IMR-90 (cell line): ENCODE measurements around the gene HOXB6. TPM values are rescaled to one million over a fixed set of nuclear protein-coding genes. Genes with fewer than 3 reads are reported as not detected.

Experiments used
- ATAC-seq: fragments of 200-7000 bp; cut with Tn5 transposase; 2 replicates; pipeline ENCODE4 v1.9.1; 2020; ENCODE audit warnings: low read depth, mild to moderate bottlenecking, moderate library complexity
- BruUV-seq: library from RNA; stranded (reverse); fragments of 400-500 nt; replicated peaks from 2 replicates; lab custom pipeline; 2021; lab: Mats Ljungman, UMichigan
- CTCF ChIA-PET: fragments of 300-600 bp; formaldehyde crosslinking; extraction: SDS; loops from one replicate; lab custom pipeline; 2021; ENCODE audit warnings: antibody characterized with exemption; lab: Yijun Ruan, JAX
- POLR2A ChIA-PET: fragments of 300-600 bp; sonication (Branson Sonifier 250); formaldehyde crosslinking; loops from one replicate; lab custom pipeline; 2022; ENCODE audit warnings: antibody characterized with exemption; ENCODE audit not compliant: unreplicated experiment; lab: Charles Lee
- DNase-seq: peaks from one replicate; pipeline ENCODE4 v3.0.0; 2013
- H2AFZ ChIP-seq: replicated peaks from 2 replicates; pipeline ENCODE3; 2013; ENCODE audit warnings: low read length, mild to moderate bottlenecking; ENCODE audit not compliant: poor library complexity
- H2AK5ac ChIP-seq: 2 replicates; pipeline ENCODE4 v1.6.1; 2013; ENCODE audit warnings: low read depth, low read length, inconsistent platforms
- H2AK9ac ChIP-seq: replicated peaks from 2 replicates; pipeline ENCODE3; 2013; ENCODE audit warnings: mild to moderate bottlenecking, low read depth, low read length, moderate library complexity; ENCODE audit not compliant: poor library complexity
- H2BK120ac ChIP-seq: 2 replicates; pipeline ENCODE4 v1.6.1; 2013; ENCODE audit warnings: low read depth, low read length, inconsistent platforms
- H2BK15ac ChIP-seq: 3 replicates; pipeline ENCODE4 v1.6.1; 2013; ENCODE audit warnings: low read depth, low read length, inconsistent platforms
- H2BK20ac ChIP-seq: 2 replicates; pipeline ENCODE4 v1.6.1; 2013; ENCODE audit warnings: low read depth, mild to moderate bottlenecking, inconsistent platforms, low read length, moderate library complexity
- H2BK5ac ChIP-seq: 2 replicates; pipeline ENCODE4 v1.6.1; 2013; ENCODE audit warnings: mild to moderate bottlenecking, low read depth, low read length, inconsistent platforms; ENCODE audit not compliant: poor library complexity, severe bottlenecking
- H3K14ac ChIP-seq: replicated peaks from 2 replicates; pipeline ENCODE4 v1.6.1; 2013; ENCODE audit warnings: low read depth, low read length, inconsistent platforms
- H3K18ac ChIP-seq: 2 replicates; pipeline ENCODE4 v1.6.1; 2013; ENCODE audit warnings: low read depth, low read length, control low read depth
- H3K23ac ChIP-seq: 2 replicates; pipeline ENCODE4 v1.6.1; 2013; ENCODE audit warnings: low read depth, low read length, inconsistent platforms
- H3K27ac ChIP-seq: 2 replicates; pipeline ENCODE4 v1.5.1; 2013; ENCODE audit warnings: mild to moderate bottlenecking, control low read depth, low read length; ENCODE audit not compliant: insufficient read depth
- H3K27me3 ChIP-seq: 2 replicates; pipeline ENCODE4 v1.6.1; 2013; ENCODE audit warnings: low read length; ENCODE audit not compliant: control insufficient read depth, insufficient read depth
- H3K36me3 ChIP-seq: 2 replicates; pipeline ENCODE4 v1.6.1; 2013; ENCODE audit warnings: low read length, mixed read lengths; ENCODE audit not compliant: control insufficient read depth, insufficient read depth
- H3K4ac ChIP-seq: 2 replicates; pipeline ENCODE4 v1.6.1; 2013; ENCODE audit warnings: low read depth, low read length, inconsistent platforms
- H3K4me1 ChIP-seq: 2 replicates; pipeline ENCODE4 v1.6.1; 2013; ENCODE audit warnings: low read length, mixed read lengths; ENCODE audit not compliant: control insufficient read depth, insufficient read depth
- H3K4me2 ChIP-seq: 2 replicates; pipeline ENCODE4 v1.6.1; 2013; ENCODE audit warnings: low read depth, mild to moderate bottlenecking, control low read depth, low read length, moderate library complexity
- H3K4me3 ChIP-seq: 2 replicates; pipeline ENCODE4 v1.5.1; 2013; ENCODE audit warnings: low read depth, mild to moderate bottlenecking, control low read depth, low read length, moderate library complexity; ENCODE audit not compliant: insufficient read depth
- H3K56ac ChIP-seq: 2 replicates; pipeline ENCODE4 v1.6.1; 2013; ENCODE audit warnings: low read length, inconsistent platforms; ENCODE audit not compliant: insufficient read depth; ENCODE audit errors: extremely low read depth
- H3K79me1 ChIP-seq, 2 experiments: 2 replicates each; pipeline ENCODE4 v1.6.1; 2013; ENCODE audit warnings: low read length in 2 of 2, inconsistent platforms in 1 of 2, low read depth in 1 of 2
- H3K9ac ChIP-seq: 2 replicates; pipeline ENCODE4 v1.6.1; 2013; ENCODE audit warnings: low read depth, low read length, control low read depth
- H3K9me1 ChIP-seq: 2 replicates; pipeline ENCODE4 v1.6.1; 2013; ENCODE audit warnings: low read length, inconsistent platforms; ENCODE audit not compliant: insufficient read depth
- H3K9me3 ChIP-seq: 2 replicates; pipeline ENCODE4 v1.6.1; 2013; ENCODE audit warnings: low read length; ENCODE audit not compliant: control insufficient read depth, insufficient read depth
- H4K20me1 ChIP-seq: 2 replicates; pipeline ENCODE4 v1.6.1; 2013; ENCODE audit warnings: low read length, inconsistent platforms; ENCODE audit not compliant: insufficient read depth
- H4K5ac ChIP-seq: 2 replicates; pipeline ENCODE4 v1.6.1; 2013; ENCODE audit warnings: mild to moderate bottlenecking, low read depth, low read length, control low read depth
- H4K8ac ChIP-seq, 2 experiments: 2 replicates each; pipeline ENCODE4 v1.6.1; 2013; ENCODE audit warnings: low read depth in 2 of 2, low read length in 2 of 2, control low read depth in 1 of 2, inconsistent platforms in 1 of 2
- H4K91ac ChIP-seq: 2 replicates; pipeline ENCODE4 v1.6.1; 2013; ENCODE audit warnings: low read depth, low read length, inconsistent platforms; ENCODE audit not compliant: insufficient read depth
- CTCF ChIP-seq: conservative IDR thresholded peaks from 2 replicates; pipeline ENCODE4 v1.5.1; 2012; ENCODE audit warnings: mild to moderate bottlenecking, low read depth, low read length, improper control_type of control experiment
- FOS ChIP-seq: fragments of 150-350 bp; IDR thresholded peaks from 2 replicates; pipeline ENCODE4 v1.6.1; 2016; ENCODE audit warnings: low read depth, low read length
- MAZ ChIP-seq: IDR thresholded peaks from 2 replicates; pipeline ENCODE4 v1.6.1; 2012; ENCODE audit warnings: low read depth, mild to moderate bottlenecking, low read length, improper control_type of control experiment, moderate library complexity, borderline replicate concordance
- MXI1 ChIP-seq: IDR thresholded peaks from 2 replicates; pipeline ENCODE4 v1.6.1; 2012; ENCODE audit warnings: low read depth, mild to moderate bottlenecking, low read length, moderate library complexity, borderline replicate concordance
- POLR2A ChIP-seq: IDR thresholded peaks from 2 replicates; pipeline ENCODE4 v1.6.1; 2012; ENCODE audit warnings: mild to moderate bottlenecking, low read depth, low read length
- RCOR1 ChIP-seq: IDR thresholded peaks from 2 replicates; pipeline ENCODE4 v1.6.1; 2012; ENCODE audit warnings: mild to moderate bottlenecking, low read length, improper control_type of control experiment; ENCODE audit not compliant: insufficient replicate concordance
- RFX5 ChIP-seq: IDR thresholded peaks from 2 replicates; pipeline ENCODE4 v1.8.0; 2012; ENCODE audit warnings: low read depth, mild to moderate bottlenecking, low read length, moderate library complexity
- SMC3 ChIP-seq: fragments of 150-350 bp; IDR thresholded peaks from 2 replicates; pipeline ENCODE4 v1.6.1; 2016; ENCODE audit warnings: low read depth, mild to moderate bottlenecking, antibody characterized with exemption, low read length, moderate library complexity
- WGBS, 2 experiments: methylation state at CpG; one replicate each; pipeline versions ENCODE4 v1.1.5 to v1.1.7; 2013; ENCODE audit warnings: missing lambda C conversion rate in 2 of 2; ENCODE audit not compliant: insufficient read length in 1 of 2; ENCODE audit errors: extremely low coverage in 2 of 2; 5-methylcytosine and 5-hydroxymethylcytosine counted together
- dilution Hi-C: fragments of 300-500 bp; cut with HindIII; formaldehyde crosslinking; loops from one replicate; pipeline ENCODE4 v1.14.3; 2018; ENCODE audit warnings: low sequenced_read_pairs; ENCODE audit not compliant: unreplicated experiment
- in situ Hi-C: fragments of 300-500 bp; cut with MboI; formaldehyde crosslinking; loops from 3 replicates; pipeline ENCODE4 v1.14.3; 2019; ENCODE audit warnings: low sequenced_read_pairs, inconsistent platforms, mixed read lengths
- intact Hi-C: fragments of 100-400 bp; cut with micrococcal nuclease; formaldehyde crosslinking; loops from 2 replicates; pipeline ENCODE4 v1.10.0; 2022
- polyA plus RNA-seq, 3 experiments: library from polyadenylated mRNA; depleted of rRNA; stranded (reverse); fragments of >200 nt; gene quantifications; 2 replicates each; pipeline ENCODE4 v1.2.3, GENCODE V29; 2012; ENCODE audit warnings: low replicate concordance in 1 of 3
- total RNA-seq: library from RNA; depleted of rRNA; stranded (reverse); fragments of >200 nt; gene quantifications from 2 replicates; pipeline ENCODE4 v1.2.3, GENCODE V29; 2012

Gene HOXB6
- total and polyA plus RNA-seq, 2 of the 4 experiments (the other 2 are of a cell fraction) = 11.1 to 42.2 TPM

- TF ChIP-seq MAZ (no peak), SMC3 (no peak), FOS (no peak), POLR2A (no peak), RCOR1 (no peak)
Measured at GRCh38 chr17:48644910-48645557, 40.2 kb upstream of the HOXB6 start (continued).

- Histone ChIP-seq H3K23ac (no peak overlapping the region), H3K18ac (no peak overlapping the region), H2AK5ac (no peak overlapping the region), H2AFZ (no peak overlapping the region), H3K4ac (no peak overlapping the region), H3K27ac (no peak overlapping the region), H3K9me3 (peaks cover 10% of the 10 kb centered on the region), H3K4me1 (no peaks in the 10 kb centered on the region), H3K56ac (no peak overlapping the region), H3K4me3 (no peak overlapping the region), H2BK20ac (no peak overlapping the region), H2AK9ac (no peak overlapping the region), H4K20me1 (no peaks in the 10 kb centered on the region), H4K91ac (no peak overlapping the region), H4K5ac (no peak overlapping the region), H3K14ac (no peak overlapping the region), H3K9me1 (no peaks in the 10 kb centered on the region), H2BK15ac (no peak overlapping the region), H3K9ac (no peak overlapping the region), H3K4me2 (no peak overlapping the region), H3K27me3 (peaks cover 92% of the 10 kb centered on the region), H2BK5ac (no peak overlapping the region), H3K79me1 (no peaks in the 10 kb centered on the region), H4K8ac (no peak overlapping the region), H3K36me3 (no peaks in the 10 kb centered on the region), H2BK120ac (no peak overlapping the region)
- no TSS peak for BruUV-seq
- dilution Hi-C loops = no loop called here
- ChIA-PET POLR2A (no interaction called here), CTCF (no interaction called here)
- intact Hi-C loops = no loop called here
- no peak for TF ChIP-seq RFX5
- TF ChIP-seq POLR2A = no peak
- no peak for TF ChIP-seq MXI1
- TF ChIP-seq SMC3 = no peak
- no peak for TF ChIP-seq CTCF
- WGBS, 2 experiments = no CpG with 5 or more reads among the region's 1 CpG
- in situ Hi-C loops = loop anchor here (10.0 kb wide), 1 partner anchor 61 kb away; no protein-coding TSS in a partner anchor
- DNase-seq (no peak), ATAC-seq (no peak)
Measured at GRCh38 chr17:48644159-48644558, 39.4 kb upstream of the HOXB6 start.
